Measurements from ENCODE around the gene ZNF256. TPM values are rescaled to one million over a fixed set of nuclear protein-coding genes. Genes with fewer than 3 reads are reported as not detected.

Gene ZNF256
- 3.6 TPM for polyA plus RNA-seq (2012; ENCODE audit: insufficient read depth, insufficient read length, low read depth)

GRCh38 chr19:57947419-57948134 is at the start of gene ZNF256:
Gene ZNF256, minus strand, starts transcription at chr19:57947706. Its CDS starts 232 bp downstream, at chr19:57947474.
- Histone ChIP-seq H3K4me3 (ENCODE audit: low read depth, low read length) (peak within 1 kb of the TSS; percentile 95), H3K27me3 (no peaks in the 10 kb centered on the region), H3K36me3 (peaks cover 19% of the 10 kb centered on the region), H3K4me1 (0 out of 2 replicates have a peak, but pooled peaks cover 2% of the 10 kb centered on the region), H3K9me3 (no peaks in the 10 kb centered on the region)
- DNase-seq: peak; percentile 98
- peak; percentile 69 for TF ChIP-seq CTCF (IDR thresholded peaks at IDR 0.05; ENCODE audit: low read depth, low read length)

- Histone ChIP-seq H3K4me1 (no peaks in the 10 kb centered on the region), H3K4me3 (ENCODE audit: low read depth, low read length) (no peak overlapping the region), H3K9me3 (peaks cover 3% of the 10 kb centered on the region), H3K27me3 (no peaks in the 10 kb centered on the region), H3K36me3 (peaks cover 14% of the 10 kb centered on the region)
- no peak for DNase-seq
- no peak for TF ChIP-seq CTCF (IDR thresholded peaks at IDR 0.05; ENCODE audit: low read depth, low read length)
These were observed 45.3 kb upstream of the ZNF256 start for GRCh38 chr19:57992841-57993240.

GRCh38 chr19:57978586-57979289 is 31.2 kb upstream of the ZNF256 start:
- no peaks in the 10 kb centered on the region for H3K4me1 ChIP-seq
- no peak overlapping the region for H3K4me3 ChIP-seq (ENCODE audit: low read depth, low read length)
- no peaks in the 10 kb centered on the region for H3K27me3 ChIP-seq
- H3K9me3 ChIP-seq: peaks cover 16% of the 10 kb centered on the region
- peaks cover 32% of the 10 kb centered on the region for H3K36me3 ChIP-seq
- no peak for TF ChIP-seq CTCF (IDR thresholded peaks at IDR 0.05; ENCODE audit: low read depth, low read length)
- no peak for DNase-seq

GRCh38 chr19:57974434-57974833 is 26.9 kb upstream of the ZNF256 start, which contains the start of gene C19orf18:
Gene C19orf18, minus strand, starts transcription at chr19:57974534. Its CDS starts 102 bp downstream, at chr19:57974432.
- Histone ChIP-seq H3K4me1 (no peaks in the 10 kb centered on the region), H3K9me3 (peaks cover 13% of the 10 kb centered on the region), H3K4me3 (ENCODE audit: low read depth, low read length) (no peak within 1 kb of the TSS), H3K27me3 (no peaks in the 10 kb centered on the region), H3K36me3 (peaks cover 13% of the 10 kb centered on the region)
- no peak for TF ChIP-seq CTCF (IDR thresholded peaks at IDR 0.05; ENCODE audit: low read depth, low read length)
- no peak for DNase-seq

- Histone ChIP-seq H3K27me3 (no peaks in the 10 kb centered on the region), H3K9me3 (no peaks in the 10 kb centered on the region; the same call in 1 of the 2 replicates), H3K4me3 (ENCODE audit: low read depth, low read length) (no peak overlapping the region), H3K36me3 (no peaks in the 10 kb centered on the region), H3K4me1 (no peaks in the 10 kb centered on the region)
- no peak for TF ChIP-seq CTCF (IDR thresholded peaks at IDR 0.05; ENCODE audit: low read depth, low read length)
- no peak for DNase-seq
These were observed 17.3 kb upstream of the ZNF256 start for GRCh38 chr19:57964761-57965160.

All from BE2C (cell line).